Lower leg skin (tissue), 4 donors: ENCODE data around the gene UPP1. TPM values are rescaled to one million over a fixed set of nuclear protein-coding genes. Genes with fewer than 3 reads are reported as not detected.
"Not testable (repeated sequence)": the region's sequence is repeated elsewhere in the genome, so short reads cannot be mapped to it uniquely, and the experiment has no call there.

Experiments used
- DNase-seq, 2 donors: peaks; one replicate each; pipeline ENCODE4 v3.0.0-alpha.2; 2019; ENCODE audit warnings: low spot score in 2 of 2
- H3K4me3 ChIP-seq: fragments of 200-600 bp; sonication (generic); 2 replicates; pipeline ENCODE4 v1.5.1; 2017; ENCODE audit warnings: mild to moderate bottlenecking, low read depth; ENCODE audit not compliant: poor library complexity, severe bottlenecking
- CTCF ChIP-seq, 3 donors: fragments of 450-650 bp; IDR thresholded peaks; one replicate each; pipeline ENCODE4 v1.5.1; 2016; ENCODE audit warnings: antibody characterized with exemption in 3 of 3, mild to moderate bottlenecking in 3 of 3, moderate library complexity in 2 of 3
- POLR2A ChIP-seq, 2 donors: fragments of 450-650 bp; IDR thresholded peaks; one replicate each; pipeline ENCODE4 v1.6.1; 2016 to 2017; ENCODE audit warnings: antibody characterized with exemption in 2 of 2, mild to moderate bottlenecking in 1 of 2, moderate library complexity in 1 of 2
- WGBS, 2 donors: methylation state at CpG; one replicate each; pipeline ENCODE4 v1.1.5; 2018; 5-methylcytosine and 5-hydroxymethylcytosine counted together
- intact Hi-C: fragments of 100-400 bp; cut with DNase I; formaldehyde crosslinking; loops from one replicate; pipeline ENCODE4 v1.15.0; 2023; ENCODE audit warnings: low total_unique reads
- total RNA-seq, 4 donors: library from RNA; depleted of rRNA; stranded (reverse); fragments of >200 nt; gene quantifications; one replicate each; pipeline ENCODE4 v1.1.0, GENCODE V29; 2016

UPP1 gene
- total RNA-seq, 4 donors from 2014 or later, result 3.9 to 9.4 (median 5.9) TPM

GRCh38 chr7:48147078-48147591, 58.1 kb downstream of the UPP1 start:
- no peak overlapping the region for H3K4me3 ChIP-seq
- intact Hi-C loops, result no loop called here
- no peak for TF ChIP-seq POLR2A (IDR thresholded peaks at IDR 0.05)
- TF ChIP-seq CTCF (IDR thresholded peaks at IDR 0.05), result no peak
- WGBS, 2 donors, result 77 to 83% methylated on average over 4 of the region's 4 CpGs
- DNase-seq, result no peak

GRCh38 chr7:48147690-48148089, 58.6 kb downstream of the UPP1 start:
- 61 to 66% methylated on average over 7 of the region's 7 CpGs for WGBS, 2 donors

GRCh38 chr7:48148311-48148710, 59.2 kb downstream of the UPP1 start:
- DNase-seq, result no peak
- WGBS, 2 donors, result 45 to 62% methylated on average over 2 of the region's 2 CpGs
- intact Hi-C loops, result no loop called here
- H3K4me3 ChIP-seq, result no peak overlapping the region
- TF ChIP-seq POLR2A (IDR thresholded peaks at IDR 0.05) (no peak), CTCF (IDR thresholded peaks at IDR 0.05) (no peak)

More at GRCh38 chr7:48147690-48148089, 58.6 kb downstream of the UPP1 start:
- H3K4me3 ChIP-seq, DNase-seq, intact Hi-C loops: not testable (repeated sequence)

GRCh38 chr7:48149058-48149457, 60.0 kb downstream of the UPP1 start:
- H3K4me3 ChIP-seq, result no peak overlapping the region
- TF ChIP-seq CTCF (IDR thresholded peaks at IDR 0.05) (no peak), POLR2A (IDR thresholded peaks at IDR 0.05) (no peak)
- DNase-seq, result no peak
- intact Hi-C loops, result no loop called here

GRCh38 chr7:48150086-48150485, 61.0 kb downstream of the UPP1 start:
- TF ChIP-seq POLR2A (IDR thresholded peaks at IDR 0.05) (no peak), CTCF (IDR thresholded peaks at IDR 0.05) (no peak)
- WGBS, 2 donors, result 74 to 98% methylated on average over 3 of the region's 3 CpGs
- no peak for DNase-seq
- no peak overlapping the region for H3K4me3 ChIP-seq
- intact Hi-C loops, result no loop called here

- intact Hi-C loops, result no loop called here
- DNase-seq, result no peak
- no peak for TF ChIP-seq CTCF (IDR thresholded peaks at IDR 0.05)
- no peak for TF ChIP-seq POLR2A (IDR thresholded peaks at IDR 0.05)
- WGBS, 2 donors, result 83 to 88% methylated on average over 8 of the region's 8 CpGs
- no peak overlapping the region for H3K4me3 ChIP-seq
Observed at GRCh38 chr7:48154792-48155413, 65.8 kb downstream of the UPP1 start.

Other genes starting within 250 kb of the UPP1 start
- under 1 TPM; 0.04 to 0.12 (median 0.07) TPM for gene PKD1L1, start 140.8 kb upstream of the UPP1 start, total RNA-seq
- 10 to 100 TPM; 13.8 to 74.1 (median 29.3) TPM for gene HUS1, start 109.7 kb upstream of the UPP1 start, total RNA-seq
- not detected for gene SUN3, start 60.2 kb upstream of the UPP1 start, total RNA-seq
- under 1 TPM in 1 of 4 donors, not detected in 3; 0.39 TPM for gene C7orf57, start 53.7 kb upstream of the UPP1 start, total RNA-seq
- 1 to 10 TPM in 1 of 4 donors, under 1 TPM in 3; 0.08 to 1.7 (median 0.52) TPM for gene ABCA13, start 82.2 kb downstream of the UPP1 start, total RNA-seq